Activated T-cell treated with anti-CD3 and anti-CD28 coated beads, Interleukin-2, amount 50 U/mL, for 24 hours (primary cell): Measurements from ENCODE around the gene TDRD7.

Source experiments
- DNase-seq: peaks from one replicate; pipeline ENCODE4 v3.0.0-alpha.2; 2020
- H3K27ac Mint-ChIP-seq: 2 replicates; pipeline ENCODE4 v1.8.0; 2020; ENCODE audit warnings: mild to moderate bottlenecking, mixed read lengths
- H3K27me3 Mint-ChIP-seq: 2 replicates; pipeline ENCODE4 v1.8.0; 2020; ENCODE audit warnings: mixed read lengths
- H3K36me3 Mint-ChIP-seq: 2 replicates; pipeline ENCODE4 v1.8.0; 2020; ENCODE audit warnings: low read depth, mixed read lengths
- H3K4me1 Mint-ChIP-seq: 2 replicates; pipeline ENCODE4 v1.8.0; 2020; ENCODE audit warnings: low read depth, mixed read lengths
- H3K4me3 Mint-ChIP-seq: 2 replicates; pipeline ENCODE4 v1.8.0; 2020; ENCODE audit warnings: mild to moderate bottlenecking, moderate library complexity, mixed read lengths
- H3K9me3 Mint-ChIP-seq: 2 replicates; pipeline ENCODE4 v1.8.0; 2020; ENCODE audit warnings: mixed read lengths

TDRD7 gene

GRCh38 chr9:97524424-97524823 is 112.5 kb downstream of the TDRD7 start:
- H3K36me3 Mint-ChIP-seq: no peaks in the 10 kb centered on the region
- H3K9me3 Mint-ChIP-seq: no peaks in the 10 kb centered on the region
- H3K27me3 Mint-ChIP-seq: peaks cover 15% of the 10 kb centered on the region
- no peak overlapping the region for H3K27ac Mint-ChIP-seq
- H3K4me3 Mint-ChIP-seq: no peak overlapping the region
- H3K4me1 Mint-ChIP-seq: peaks cover 2% of the 10 kb centered on the region
- DNase-seq: no peak

- H3K27me3 Mint-ChIP-seq: peaks cover 8% of the 10 kb centered on the region
- peaks cover 7% of the 10 kb centered on the region for H3K4me1 Mint-ChIP-seq
- no peak overlapping the region for H3K4me3 Mint-ChIP-seq
- no peak for DNase-seq
- no peak overlapping the region for H3K27ac Mint-ChIP-seq
- H3K9me3 Mint-ChIP-seq: no peaks in the 10 kb centered on the region
- no peaks in the 10 kb centered on the region for H3K36me3 Mint-ChIP-seq
These were observed 113.6 kb downstream of the TDRD7 start for GRCh38 chr9:97525451-97525850.

GRCh38 chr9:97526895-97527575 is 115.1 kb downstream of the TDRD7 start:
- Mint-ChIP-seq H3K9me3 (no peaks in the 10 kb centered on the region), H3K4me3 (no peak overlapping the region), H3K27ac (no peak overlapping the region), H3K36me3 (no peaks in the 10 kb centered on the region), H3K4me1 (peaks cover 7% of the 10 kb centered on the region), H3K27me3 (no peaks in the 10 kb centered on the region)
- DNase-seq: no peak

GRCh38 chr9:97527626-97528528 is 116.0 kb downstream of the TDRD7 start:
- no peaks in the 10 kb centered on the region for H3K36me3 Mint-ChIP-seq
- no peak for DNase-seq
- H3K27me3 Mint-ChIP-seq: peaks cover 3% of the 10 kb centered on the region
- no peak overlapping the region for H3K27ac Mint-ChIP-seq
- no peaks in the 10 kb centered on the region for H3K9me3 Mint-ChIP-seq
- peaks cover 7% of the 10 kb centered on the region for H3K4me1 Mint-ChIP-seq
- H3K4me3 Mint-ChIP-seq: no peak overlapping the region

GRCh38 chr9:97528529-97529230 is 116.8 kb downstream of the TDRD7 start:
- Mint-ChIP-seq H3K4me1 (peaks cover 7% of the 10 kb centered on the region), H3K36me3 (no peaks in the 10 kb centered on the region), H3K27ac (no peak overlapping the region), H3K9me3 (no peaks in the 10 kb centered on the region), H3K4me3 (no peak overlapping the region), H3K27me3 (peaks cover 3% of the 10 kb centered on the region)
- DNase-seq: no peak

GRCh38 chr9:97529363-97530076 is 117.6 kb downstream of the TDRD7 start:
- no peaks in the 10 kb centered on the region for H3K36me3 Mint-ChIP-seq
- no peak for DNase-seq
- H3K27ac Mint-ChIP-seq: peak overlapping the region; percentile 35
- H3K4me1 Mint-ChIP-seq: peaks cover 7% of the 10 kb centered on the region
- peaks cover 3% of the 10 kb centered on the region for H3K27me3 Mint-ChIP-seq
- no peak overlapping the region for H3K4me3 Mint-ChIP-seq
- no peaks in the 10 kb centered on the region for H3K9me3 Mint-ChIP-seq

GRCh38 chr9:97531888-97532376 is 120.0 kb downstream of the TDRD7 start:
- peaks cover 7% of the 10 kb centered on the region for H3K4me1 Mint-ChIP-seq
- H3K9me3 Mint-ChIP-seq: no peaks in the 10 kb centered on the region
- H3K4me3 Mint-ChIP-seq: no peak overlapping the region
- DNase-seq: no peak
- H3K27me3 Mint-ChIP-seq: peaks cover 3% of the 10 kb centered on the region
- no peak overlapping the region for H3K27ac Mint-ChIP-seq
- no peaks in the 10 kb centered on the region for H3K36me3 Mint-ChIP-seq

- no peaks in the 10 kb centered on the region for H3K9me3 Mint-ChIP-seq
- H3K36me3 Mint-ChIP-seq: no peaks in the 10 kb centered on the region
- H3K27ac Mint-ChIP-seq: no peak overlapping the region
- no peak overlapping the region for H3K4me3 Mint-ChIP-seq
- peaks cover 3% of the 10 kb centered on the region for H3K27me3 Mint-ChIP-seq
- DNase-seq: no peak
- H3K4me1 Mint-ChIP-seq: peaks cover 7% of the 10 kb centered on the region
These were observed 122.3 kb downstream of the TDRD7 start for GRCh38 chr9:97534185-97534584.

- no peaks in the 10 kb centered on the region for H3K36me3 Mint-ChIP-seq
- H3K27ac Mint-ChIP-seq: no peak overlapping the region
- peaks cover 5% of the 10 kb centered on the region for H3K27me3 Mint-ChIP-seq
- no peaks in the 10 kb centered on the region for H3K4me1 Mint-ChIP-seq
- no peak overlapping the region for H3K4me3 Mint-ChIP-seq
- no peak for DNase-seq
- no peaks in the 10 kb centered on the region for H3K9me3 Mint-ChIP-seq
These were observed 123.2 kb downstream of the TDRD7 start for GRCh38 chr9:97534961-97535594.

GRCh38 chr9:97535771-97536170 is 123.9 kb downstream of the TDRD7 start:
- H3K36me3 Mint-ChIP-seq: no peaks in the 10 kb centered on the region
- no peaks in the 10 kb centered on the region for H3K9me3 Mint-ChIP-seq
- no peaks in the 10 kb centered on the region for H3K4me1 Mint-ChIP-seq
- H3K27ac Mint-ChIP-seq: no peak overlapping the region
- peaks cover 9% of the 10 kb centered on the region for H3K27me3 Mint-ChIP-seq
- DNase-seq: no peak
- no peak overlapping the region for H3K4me3 Mint-ChIP-seq

- no peaks in the 10 kb centered on the region for H3K36me3 Mint-ChIP-seq
- peaks cover 9% of the 10 kb centered on the region for H3K27me3 Mint-ChIP-seq
- no peak for DNase-seq
- H3K4me1 Mint-ChIP-seq: no peaks in the 10 kb centered on the region
- H3K4me3 Mint-ChIP-seq: no peak overlapping the region
- no peaks in the 10 kb centered on the region for H3K9me3 Mint-ChIP-seq
- H3K27ac Mint-ChIP-seq: no peak overlapping the region
These were observed 124.6 kb downstream of the TDRD7 start for GRCh38 chr9:97536480-97536879.

GRCh38 chr9:97543561-97543960 is 131.7 kb downstream of the TDRD7 start:
- Mint-ChIP-seq H3K27me3 (peaks cover 10% of the 10 kb centered on the region), H3K4me1 (no peaks in the 10 kb centered on the region), H3K36me3 (no peaks in the 10 kb centered on the region), H3K4me3 (no peak overlapping the region), H3K27ac (no peak overlapping the region), H3K9me3 (no peaks in the 10 kb centered on the region)
- no peak for DNase-seq

- Mint-ChIP-seq H3K4me3 (no peak overlapping the region), H3K36me3 (no peaks in the 10 kb centered on the region)
- DNase-seq: no peak
These were observed 133.6 kb downstream of the TDRD7 start for GRCh38 chr9:97545486-97545885.

More at GRCh38 chr9:97545486-97545885, 133.6 kb downstream of the TDRD7 start:
- no peaks in the 10 kb centered on the region for H3K4me1 Mint-ChIP-seq
- no peaks in the 10 kb centered on the region for H3K9me3 Mint-ChIP-seq
- H3K27me3 Mint-ChIP-seq: peaks cover 7% of the 10 kb centered on the region
- no peak overlapping the region for H3K27ac Mint-ChIP-seq
